ENCODE measurements around the gene CLIC5. TPM values are rescaled to one million over a fixed set of nuclear protein-coding genes. Genes with fewer than 3 reads are reported as not detected.

The CLIC5 gene
- total RNA-seq, 1 donor from 2014 or later, result 10.9 TPM

DNA sequence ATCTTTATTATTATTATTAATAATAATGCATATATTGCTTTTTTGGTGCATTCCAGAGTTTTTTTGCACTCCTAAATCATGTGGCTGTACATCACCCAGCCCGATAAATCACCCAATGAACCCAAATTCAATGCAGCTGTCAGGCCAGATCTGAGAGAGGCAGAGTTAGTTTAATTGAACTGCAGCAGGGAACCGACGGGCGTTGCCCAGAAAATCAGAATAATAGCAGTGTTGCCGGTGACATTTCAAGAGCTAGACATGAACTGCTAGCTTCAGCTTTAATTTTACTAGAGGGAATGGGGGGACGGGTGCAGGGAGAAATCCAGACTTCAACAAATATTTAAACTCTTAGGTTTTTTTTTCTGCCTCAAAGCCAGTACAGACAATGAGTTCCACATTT lies 135.0 kb downstream of the CLIC5 start:
- Mint-ChIP-seq H3K27ac (ENCODE audit: unreplicated experiment) (no peak overlapping the region), H3K4me1 (ENCODE audit: unreplicated experiment) (no peaks in the 10 kb centered on the region), H3K36me3 (ENCODE audit: low read depth, unreplicated experiment) (no peaks in the 10 kb centered on the region), H3K4me3 (ENCODE audit: unreplicated experiment) (no peak overlapping the region), H3K9me3 (ENCODE audit: unreplicated experiment) (no peaks in the 10 kb centered on the region), H3K27me3 (ENCODE audit: unreplicated experiment) (no peaks in the 10 kb centered on the region)
- no peak for DNase-seq (ENCODE audit: low spot score)
- TF ChIP-seq, protein P1, sequence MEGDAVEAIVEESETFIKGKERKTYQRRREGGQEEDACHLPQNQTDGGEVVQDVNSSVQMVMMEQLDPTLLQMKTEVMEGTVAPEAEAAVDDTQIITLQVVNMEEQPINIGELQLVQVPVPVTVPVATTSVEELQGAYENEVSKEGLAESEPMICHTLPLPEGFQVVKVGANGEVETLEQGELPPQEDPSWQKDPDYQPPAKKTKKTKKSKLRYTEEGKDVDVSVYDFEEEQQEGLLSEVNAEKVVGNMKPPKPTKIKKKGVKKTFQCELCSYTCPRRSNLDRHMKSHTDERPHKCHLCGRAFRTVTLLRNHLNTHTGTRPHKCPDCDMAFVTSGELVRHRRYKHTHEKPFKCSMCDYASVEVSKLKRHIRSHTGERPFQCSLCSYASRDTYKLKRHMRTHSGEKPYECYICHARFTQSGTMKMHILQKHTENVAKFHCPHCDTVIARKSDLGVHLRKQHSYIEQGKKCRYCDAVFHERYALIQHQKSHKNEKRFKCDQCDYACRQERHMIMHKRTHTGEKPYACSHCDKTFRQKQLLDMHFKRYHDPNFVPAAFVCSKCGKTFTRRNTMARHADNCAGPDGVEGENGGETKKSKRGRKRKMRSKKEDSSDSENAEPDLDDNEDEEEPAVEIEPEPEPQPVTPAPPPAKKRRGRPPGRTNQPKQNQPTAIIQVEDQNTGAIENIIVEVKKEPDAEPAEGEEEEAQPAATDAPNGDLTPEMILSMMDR (IDR thresholded peaks at IDR 0.05; ENCODE audit: unreplicated experiment), result no peak

DNA sequence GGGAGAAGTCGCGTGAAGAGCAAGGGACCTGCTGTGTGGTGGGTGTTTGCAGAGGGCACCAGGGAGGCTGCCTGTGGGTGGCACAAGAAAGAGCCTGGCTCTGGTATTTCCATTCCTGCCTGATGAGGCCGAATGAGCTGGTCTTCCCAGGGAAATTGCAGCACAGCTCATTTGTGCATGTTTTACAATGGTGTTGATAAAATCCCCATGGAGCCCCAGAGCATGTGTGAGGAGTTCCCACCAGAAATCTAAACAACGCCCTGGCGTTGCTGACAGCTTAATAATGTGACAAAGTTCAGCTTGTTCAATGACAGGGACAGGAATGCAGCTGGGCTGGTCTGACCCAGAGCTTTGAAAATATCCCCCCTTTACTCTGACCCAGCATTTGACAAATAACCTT lies 135.5 kb downstream of the CLIC5 start:
- no peak overlapping the region for H3K27ac Mint-ChIP-seq (ENCODE audit: unreplicated experiment)
- no peaks in the 10 kb centered on the region for H3K36me3 Mint-ChIP-seq (ENCODE audit: low read depth, unreplicated experiment)
- H3K9me3 Mint-ChIP-seq (ENCODE audit: unreplicated experiment), result no peaks in the 10 kb centered on the region
- no peaks in the 10 kb centered on the region for H3K27me3 Mint-ChIP-seq (ENCODE audit: unreplicated experiment)
- no peak for DNase-seq (ENCODE audit: low spot score)
- TF ChIP-seq, protein P1 (IDR thresholded peaks at IDR 0.05; ENCODE audit: unreplicated experiment), result no peak
- no peak overlapping the region for H3K4me3 Mint-ChIP-seq (ENCODE audit: unreplicated experiment)
- no peaks in the 10 kb centered on the region for H3K4me1 Mint-ChIP-seq (ENCODE audit: unreplicated experiment)

GRCh38 chr6:45877970-45878590 lies 137.6 kb downstream of the CLIC5 start:
- Mint-ChIP-seq H3K9me3 (ENCODE audit: unreplicated experiment) (no peaks in the 10 kb centered on the region), H3K27ac (ENCODE audit: unreplicated experiment) (no peak overlapping the region), H3K27me3 (ENCODE audit: unreplicated experiment) (no peaks in the 10 kb centered on the region), H3K4me1 (ENCODE audit: unreplicated experiment) (no peaks in the 10 kb centered on the region), H3K36me3 (ENCODE audit: low read depth, unreplicated experiment) (no peaks in the 10 kb centered on the region), H3K4me3 (ENCODE audit: unreplicated experiment) (no peak overlapping the region)
- no peak for DNase-seq (ENCODE audit: low spot score)
- TF ChIP-seq, protein P1 (IDR thresholded peaks at IDR 0.05; ENCODE audit: unreplicated experiment), result no peak

DNA sequence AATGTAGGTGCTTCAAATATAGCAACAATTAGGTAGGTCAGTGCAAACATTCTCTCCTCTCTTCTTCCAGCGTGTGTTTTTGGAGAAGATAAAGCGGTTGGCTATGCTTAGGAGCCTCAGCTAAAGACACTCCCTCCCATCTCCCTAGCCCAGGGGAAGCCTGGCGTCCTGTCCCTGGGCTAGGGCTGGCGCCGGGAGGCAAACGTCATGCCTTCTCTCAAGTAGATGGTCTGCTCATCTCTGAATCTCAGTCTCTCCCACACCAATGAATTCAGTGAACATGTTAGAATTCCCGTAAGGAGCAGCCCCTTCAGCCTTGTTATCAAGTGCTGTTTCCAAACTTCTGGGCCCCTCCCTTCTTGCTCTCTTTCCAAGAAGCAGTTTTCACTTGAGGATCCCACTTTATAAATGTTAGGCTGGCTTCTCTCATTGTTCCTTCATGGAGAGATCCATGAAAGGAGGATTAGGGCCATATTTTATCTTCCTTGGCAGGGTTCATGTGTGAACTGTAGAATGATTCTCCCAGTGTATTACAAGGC lies 142.8 kb downstream of the CLIC5 start:
- Mint-ChIP-seq H3K9me3 (ENCODE audit: unreplicated experiment) (no peaks in the 10 kb centered on the region), H3K27me3 (ENCODE audit: unreplicated experiment) (no peaks in the 10 kb centered on the region), H3K4me1 (ENCODE audit: unreplicated experiment) (no peaks in the 10 kb centered on the region)

DNA sequence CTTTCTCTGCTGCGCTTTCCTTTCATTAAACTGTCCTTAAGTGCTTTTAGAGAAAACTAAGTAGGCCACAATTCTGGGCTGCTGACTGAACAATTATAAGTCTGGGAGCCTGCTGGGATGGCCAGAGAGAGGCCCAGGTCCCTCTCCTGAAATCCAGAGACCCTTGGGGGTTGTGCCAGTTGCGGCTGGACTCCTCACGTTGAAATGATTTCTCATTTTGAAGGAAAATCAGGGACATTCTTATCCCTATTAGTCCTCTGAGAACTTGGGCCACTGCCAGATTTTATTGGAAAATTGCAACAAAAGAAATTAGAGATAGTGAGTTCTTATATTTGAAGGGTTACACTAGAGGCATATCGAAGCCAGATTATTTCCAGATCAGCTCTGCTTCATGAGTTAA lies 145.1 kb downstream of the CLIC5 start:
- Mint-ChIP-seq H3K9me3 (ENCODE audit: unreplicated experiment) (no peaks in the 10 kb centered on the region), H3K4me1 (ENCODE audit: unreplicated experiment) (no peaks in the 10 kb centered on the region), H3K4me3 (ENCODE audit: unreplicated experiment) (no peak overlapping the region), H3K27me3 (ENCODE audit: unreplicated experiment) (no peaks in the 10 kb centered on the region), H3K27ac (ENCODE audit: unreplicated experiment) (no peak overlapping the region), H3K36me3 (ENCODE audit: low read depth, unreplicated experiment) (no peaks in the 10 kb centered on the region)
- TF ChIP-seq, protein P1 (IDR thresholded peaks at IDR 0.05; ENCODE audit: unreplicated experiment), result no peak
- DNase-seq (ENCODE audit: low spot score), result no peak

More for the DNA sequence above, 142.8 kb downstream of the CLIC5 start:
- TF ChIP-seq, protein P1 (IDR thresholded peaks at IDR 0.05; ENCODE audit: unreplicated experiment), result no peak
- Mint-ChIP-seq H3K4me3 (ENCODE audit: unreplicated experiment) (no peak overlapping the region), H3K27ac (ENCODE audit: unreplicated experiment) (no peak overlapping the region), H3K36me3 (ENCODE audit: low read depth, unreplicated experiment) (no peaks in the 10 kb centered on the region)
- DNase-seq (ENCODE audit: low spot score), result no peak

Measured in endothelial cell (in vitro differentiated cells).